GM23338 (cell line): ENCODE results near the gene UNC5A.

Experiments
- EZH2 ChIP-seq: fragments of 200-600 bp; sonication (generic); IDR thresholded peaks from one replicate; pipeline ENCODE4 v1.8.0; 2017; ENCODE audit warnings: antibody characterized with exemption, mild to moderate bottlenecking, low read depth; ENCODE audit not compliant: unreplicated experiment
- POLR2AphosphoS5 ChIP-seq: IDR thresholded peaks from 2 replicates; pipeline ENCODE4 v1.6.1; 2016; ENCODE audit warnings: antibody characterized with exemption, low read depth
- TF ChIP-seq, protein P1 (sequence below), 2 experiments: fragments of 200-600 bp in 1 of 2; sonication (generic) in 1 of 2; conservative IDR thresholded peaks; 2 replicates each; pipeline versions ENCODE4 v1.5.1 to v1.6.1; 2016 to 2017; ENCODE audit warnings: antibody characterized with exemption in 2 of 2, low read depth in 2 of 2, mild to moderate bottlenecking in 2 of 2, moderate library complexity in 1 of 2

DNA sequence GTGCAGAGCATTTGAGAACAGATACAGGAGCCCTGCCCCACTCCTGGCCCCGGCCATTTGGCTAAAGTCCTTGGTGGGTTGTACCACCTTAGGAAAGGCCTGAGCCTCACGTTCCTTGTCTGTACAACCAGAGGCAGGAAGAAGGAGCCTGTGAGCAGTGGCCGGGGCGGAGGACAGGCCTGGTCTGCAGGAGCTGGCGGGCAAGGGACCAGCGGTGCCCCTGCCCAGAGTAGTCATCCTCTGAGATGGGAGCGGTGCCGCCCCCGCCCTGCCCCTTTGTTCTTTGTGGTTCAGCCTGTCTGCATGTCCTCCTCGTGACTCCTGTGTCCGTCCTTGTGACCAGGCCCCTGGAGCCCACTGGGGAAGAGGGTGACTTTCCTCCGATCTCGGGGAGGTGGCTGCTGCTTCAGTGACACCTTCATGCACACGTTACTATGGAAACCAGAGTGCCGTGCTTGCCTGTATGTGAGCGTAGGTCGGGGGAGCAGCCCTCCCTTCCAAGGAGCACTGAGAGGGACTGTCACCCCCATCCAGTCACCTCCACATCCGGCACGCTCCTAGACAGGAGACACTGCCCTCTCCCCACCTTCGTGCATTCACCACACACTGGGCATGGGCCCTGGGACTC is 42.9 kb downstream of the UNC5A start:
- TF ChIP-seq EZH2 (no peak), POLR2AphosphoS5 (no peak)
- TF ChIP-seq, protein P1, sequence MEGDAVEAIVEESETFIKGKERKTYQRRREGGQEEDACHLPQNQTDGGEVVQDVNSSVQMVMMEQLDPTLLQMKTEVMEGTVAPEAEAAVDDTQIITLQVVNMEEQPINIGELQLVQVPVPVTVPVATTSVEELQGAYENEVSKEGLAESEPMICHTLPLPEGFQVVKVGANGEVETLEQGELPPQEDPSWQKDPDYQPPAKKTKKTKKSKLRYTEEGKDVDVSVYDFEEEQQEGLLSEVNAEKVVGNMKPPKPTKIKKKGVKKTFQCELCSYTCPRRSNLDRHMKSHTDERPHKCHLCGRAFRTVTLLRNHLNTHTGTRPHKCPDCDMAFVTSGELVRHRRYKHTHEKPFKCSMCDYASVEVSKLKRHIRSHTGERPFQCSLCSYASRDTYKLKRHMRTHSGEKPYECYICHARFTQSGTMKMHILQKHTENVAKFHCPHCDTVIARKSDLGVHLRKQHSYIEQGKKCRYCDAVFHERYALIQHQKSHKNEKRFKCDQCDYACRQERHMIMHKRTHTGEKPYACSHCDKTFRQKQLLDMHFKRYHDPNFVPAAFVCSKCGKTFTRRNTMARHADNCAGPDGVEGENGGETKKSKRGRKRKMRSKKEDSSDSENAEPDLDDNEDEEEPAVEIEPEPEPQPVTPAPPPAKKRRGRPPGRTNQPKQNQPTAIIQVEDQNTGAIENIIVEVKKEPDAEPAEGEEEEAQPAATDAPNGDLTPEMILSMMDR (conservative IDR thresholded peaks at IDR 0.05; ENCODE audit: low read depth in 2 of 2) = no peak
